Gastroesophageal sphincter (tissue), 4 donors: ENCODE data around the gene OPCML. TPM values are rescaled to one million over a fixed set of nuclear protein-coding genes. Genes with fewer than 3 reads are reported as not detected.

Source experiments
- ATAC-seq: fragments of 150-250 bp; one replicate; pipeline ENCODE4 v1.9.1; 2016; ENCODE audit warnings: mild to moderate bottlenecking, moderate library complexity
- H3K27ac ChIP-seq, 4 donors: fragments of 200-600 bp; sonication (generic) in 3 of 4; 1 replicate in 3 of 4; 2 replicates in 1 of 4; pipeline ENCODE4 v1.5.1; 2016 to 2019
- H3K27me3 ChIP-seq: fragments of 200-600 bp; sonication (generic); one replicate; pipeline ENCODE4 v1.5.1; 2019
- H3K36me3 ChIP-seq, 2 donors: fragments of 200-600 bp; sonication (generic); one replicate each; pipeline ENCODE4 v1.5.1; 2019; ENCODE audit warnings: control low read depth in 1 of 2
- H3K4me1 ChIP-seq, 3 donors: fragments of 200-600 bp; sonication (generic); 1 replicate in 2 of 3; 2 replicates in 1 of 3; pipeline ENCODE4 v1.5.1; 2016 to 2019; ENCODE audit warnings: control low read depth in 2 of 3
- H3K4me3 ChIP-seq, 2 donors: fragments of 200-600 bp; sonication (generic); one replicate each; pipeline ENCODE4 v1.5.1; 2019; ENCODE audit warnings: mild to moderate bottlenecking in 1 of 2, moderate library complexity in 1 of 2
- H3K9me3 ChIP-seq, 3 donors: fragments of 200-600 bp; sonication (generic); one replicate each; pipeline ENCODE4 v1.5.1; 2017 to 2019; ENCODE audit warnings: control low read depth in 2 of 3
- CTCF ChIP-seq, 4 experiments: fragments of 200-600 bp in 2 of 4; fragments of 450-650 bp in 2 of 4; sonication (generic) in 1 of 4; IDR thresholded peaks; one replicate each; pipeline ENCODE4 v1.5.1; 2017 to 2019; ENCODE audit warnings: antibody characterized with exemption in 4 of 4, mild to moderate bottlenecking in 2 of 4, moderate library complexity in 2 of 4
- EP300 ChIP-seq: sonication (generic); formaldehyde crosslinking; IDR thresholded peaks from one replicate; pipeline ENCODE4 v1.6.1; 2017; ENCODE audit warnings: antibody characterized with exemption, mild to moderate bottlenecking
- POLR2A ChIP-seq, 2 donors: fragments of 450-650 bp; IDR thresholded peaks; one replicate each; pipeline ENCODE4 v1.6.1; 2017; ENCODE audit warnings: antibody characterized with exemption in 2 of 2, mild to moderate bottlenecking in 2 of 2, moderate library complexity in 1 of 2
- POLR2AphosphoS5 ChIP-seq: sonication (generic); formaldehyde crosslinking; IDR thresholded peaks from one replicate; pipeline ENCODE4 v1.6.1; 2017; ENCODE audit warnings: antibody characterized with exemption
- WGBS, 2 donors: methylation state at CpG; one replicate each; pipeline ENCODE4 v1.1.5; 2018; ENCODE audit warnings: low coverage in 1 of 2; 5-methylcytosine and 5-hydroxymethylcytosine counted together
- total RNA-seq, 4 donors: library from RNA; depleted of rRNA; stranded (reverse); fragments of >200 nt; gene quantifications; one replicate each; pipeline ENCODE4 v1.1.0, GENCODE V29; 2016

OPCML gene
- total RNA-seq, 4 donors from 2014 or later, result 0.13 to 0.93 (median 0.33) TPM

- WGBS, 2 donors, result 84 to 86% methylated on average over 2 of the region's 2 CpGs
- ATAC-seq, result no peak
Measured at GRCh38 chr11:133269267-133269666, 263.0 kb downstream of the OPCML start.

GRCh38 chr11:133266986-133267385 is 265.3 kb downstream of the OPCML start:
- H3K4me3 ChIP-seq, result no peak overlapping the region
- 52 to 53% methylated on average over 6 of the region's 6 CpGs for WGBS, 2 donors
- no peaks in the 10 kb centered on the region for H3K9me3 ChIP-seq
- H3K36me3 ChIP-seq, result no peaks in the 10 kb centered on the region
- H3K27ac ChIP-seq, result no peak overlapping the region
- no peaks in the 10 kb centered on the region for H3K4me1 ChIP-seq
- no peak for ATAC-seq
- peaks cover 45% of the 10 kb centered on the region for H3K27me3 ChIP-seq
- no peak for TF ChIP-seq POLR2AphosphoS5

More at GRCh38 chr11:133269267-133269666, 263.0 kb downstream of the OPCML start:
- no peak overlapping the region for H3K4me3 ChIP-seq
- TF ChIP-seq CTCF (IDR thresholded peaks at IDR 0.05) (no peak), POLR2A (IDR thresholded peaks at IDR 0.05) (no peak)
- H3K36me3 ChIP-seq, result no peaks in the 10 kb centered on the region
- H3K27me3 ChIP-seq, result peaks cover 26% of the 10 kb centered on the region
- H3K9me3 ChIP-seq, result no peaks in the 10 kb centered on the region
- no peaks in the 10 kb centered on the region for H3K4me1 ChIP-seq
- H3K27ac ChIP-seq, result no peak overlapping the region

GRCh38 chr11:133265530-133266035 is 266.7 kb downstream of the OPCML start:
- Histone ChIP-seq H3K36me3 (no peaks in the 10 kb centered on the region), H3K9me3 (no peaks in the 10 kb centered on the region), H3K27ac (no peak overlapping the region), H3K27me3 (peaks cover 45% of the 10 kb centered on the region), H3K4me1 (no peaks in the 10 kb centered on the region), H3K4me3 (no peak overlapping the region)
- 44 to 46% methylated on average over 6 to 8 of the region's 11 CpGs for WGBS, 2 donors
- no peak for ATAC-seq
- no peak for TF ChIP-seq POLR2A (IDR thresholded peaks at IDR 0.05)
- TF ChIP-seq POLR2AphosphoS5, result no peak
- TF ChIP-seq EP300, result no peak
- no peak for TF ChIP-seq CTCF (IDR thresholded peaks at IDR 0.05)

GRCh38 chr11:133263332-133263731 is 269.0 kb downstream of the OPCML start:
- no peak overlapping the region for H3K27ac ChIP-seq
- H3K9me3 ChIP-seq, result no peaks in the 10 kb centered on the region
- H3K27me3 ChIP-seq, result peaks cover 35% of the 10 kb centered on the region
- WGBS, 2 donors, result 78 to 92% methylated on average over 2 of the region's 2 CpGs
- H3K4me3 ChIP-seq, result no peak overlapping the region
- H3K36me3 ChIP-seq, result no peaks in the 10 kb centered on the region
- TF ChIP-seq CTCF (IDR thresholded peaks at IDR 0.05) (no peak), POLR2AphosphoS5 (no peak), EP300 (no peak), POLR2A (IDR thresholded peaks at IDR 0.05) (no peak)
- no peak for ATAC-seq
- H3K4me1 ChIP-seq, result no peaks in the 10 kb centered on the region

- no peak overlapping the region for H3K4me3 ChIP-seq
- 67% methylated on average over 1 of the region's 2 CpGs; no CpG with 5 or more reads in 1 of the 2 donors for WGBS, 2 donors
- H3K27ac ChIP-seq, result no peak overlapping the region
- H3K27me3 ChIP-seq, result peaks cover 15% of the 10 kb centered on the region
- no peaks in the 10 kb centered on the region for H3K36me3 ChIP-seq
- TF ChIP-seq CTCF (IDR thresholded peaks at IDR 0.05), result no peak
- TF ChIP-seq EP300, result no peak
- no peak for TF ChIP-seq POLR2A (IDR thresholded peaks at IDR 0.05)
- no peak for TF ChIP-seq POLR2AphosphoS5
- H3K4me1 ChIP-seq, result no peaks in the 10 kb centered on the region
- no peak for ATAC-seq
- no peaks in the 10 kb centered on the region for H3K9me3 ChIP-seq
Measured at GRCh38 chr11:133258751-133259150, 273.6 kb downstream of the OPCML start.
